Thyroid gland (tissue), 4 donors: ENCODE results near the gene KCND1.

Experiments used
- CTCF ChIP-seq, 6 experiments: fragments of 200-600 bp in 3 of 6; fragments of 450-650 bp in 3 of 6; sonication (generic) in 3 of 6; IDR thresholded peaks; one replicate each; pipeline ENCODE4 v1.5.1; 2016 to 2019; ENCODE audit warnings: antibody characterized with exemption in 6 of 6, mild to moderate bottlenecking in 2 of 6, inconsistent platforms in 1 of 6, moderate library complexity in 1 of 6
- POLR2A ChIP-seq, 2 donors: fragments of 450-650 bp; IDR thresholded peaks; one replicate each; pipeline ENCODE4 v1.6.1; 2017; ENCODE audit warnings: antibody characterized with exemption in 2 of 2, mild to moderate bottlenecking in 2 of 2, moderate library complexity in 1 of 2

GRCh38 chrX:48934581-48935300 is 36.9 kb downstream of the KCND1 start:
- TF ChIP-seq CTCF (IDR thresholded peaks at IDR 0.05), result no peak
- no peak for TF ChIP-seq POLR2A (IDR thresholded peaks at IDR 0.05)
